Activated CD4-positive, alpha-beta memory T cell treated with anti-CD3 and anti-CD28 coated beads, Interleukin-2, amount 10 ng/mL, durations not matched to agents 7 days and 5 days (primary cell): Measurements from ENCODE around the gene KLRF2. TPM values are rescaled to one million over a fixed set of nuclear protein-coding genes. Genes with fewer than 3 reads are reported as not detected.

Source experiments
- CTCF ChIA-PET: fragments of 350-600 bp; sonication (Branson Sonifier 250); formaldehyde crosslinking; loops from one replicate; lab custom pipeline; 2021; ENCODE audit warnings: antibody characterized with exemption, inconsistent platforms; lab: Charles Lee
- POLR2A ChIA-PET: fragments of 350-600 bp; sonication (Branson Sonifier 250); formaldehyde crosslinking; loops from one replicate; lab custom pipeline; 2021; ENCODE audit warnings: antibody characterized with exemption; lab: Charles Lee
- DNase-seq: peaks from one replicate; pipeline ENCODE4 v3.0.0-alpha.2; 2020
- H3K27ac Mint-ChIP-seq: one replicate; pipeline ENCODE4 v1.8.0; 2021; ENCODE audit warnings: mild to moderate bottlenecking, mixed read lengths
- H3K27me3 Mint-ChIP-seq: one replicate; pipeline ENCODE4 v1.8.0; 2021; ENCODE audit warnings: mixed read lengths
- H3K36me3 Mint-ChIP-seq: one replicate; pipeline ENCODE4 v1.8.0; 2021; ENCODE audit warnings: low read depth, mixed read lengths
- H3K4me1 Mint-ChIP-seq: one replicate; pipeline ENCODE4 v1.8.0; 2021; ENCODE audit warnings: mixed read lengths
- H3K4me3 Mint-ChIP-seq: one replicate; pipeline ENCODE4 v1.8.0; 2021; ENCODE audit warnings: mild to moderate bottlenecking, mixed read lengths
- H3K9me3 Mint-ChIP-seq: one replicate; pipeline ENCODE4 v1.8.0; 2021; ENCODE audit warnings: mixed read lengths
- total RNA-seq, 2 experiments: library from RNA; stranded (reverse); gene quantifications; one replicate each; pipeline ENCODE4 v1.2.3, GENCODE V29; 2021

The KLRF2 gene, protein sequence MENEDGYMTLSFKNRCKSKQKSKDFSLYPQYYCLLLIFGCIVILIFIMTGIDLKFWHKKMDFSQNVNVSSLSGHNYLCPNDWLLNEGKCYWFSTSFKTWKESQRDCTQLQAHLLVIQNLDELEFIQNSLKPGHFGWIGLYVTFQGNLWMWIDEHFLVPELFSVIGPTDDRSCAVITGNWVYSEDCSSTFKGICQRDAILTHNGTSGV
- total RNA-seq = not detected

- DNase-seq = no peak
- POLR2A ChIA-PET = no interaction called here
- no peak within 1 kb of the TSS for H3K27ac Mint-ChIP-seq
Observed at GRCh38 chr12:9881246-9881645, at the start of gene KLRF2. TSS of gene KLRF2 (plus strand) at chr12:9881489. CDS start at chr12:9881596, 107 bp downstream.

DNA sequence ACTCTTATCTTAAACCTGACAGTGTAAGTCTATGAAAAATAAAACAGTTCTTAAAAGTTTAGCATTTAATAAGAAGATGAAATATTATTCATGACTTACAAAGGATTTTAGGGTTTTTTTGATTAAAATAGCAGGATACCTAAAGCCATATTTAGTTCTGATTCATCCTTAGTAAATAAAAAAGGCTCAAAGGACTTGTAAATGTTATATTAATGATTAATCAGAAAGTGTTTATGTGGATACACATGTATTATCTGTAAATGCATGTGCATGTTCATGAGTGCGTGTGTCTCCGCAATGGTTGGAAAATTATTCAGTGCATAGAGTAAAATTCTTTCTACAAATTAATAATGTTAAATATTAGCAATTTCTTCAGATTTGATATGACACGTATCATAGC, 49.6 kb upstream of the KLRF2 start:
- no peaks in the 10 kb centered on the region for H3K4me1 Mint-ChIP-seq
- no peaks in the 10 kb centered on the region for H3K9me3 Mint-ChIP-seq
- no peak overlapping the region for H3K27ac Mint-ChIP-seq
- ChIA-PET CTCF (no interaction called here), POLR2A (no interaction called here)
- no peak overlapping the region for H3K4me3 Mint-ChIP-seq
- DNase-seq = no peak
- no peaks in the 10 kb centered on the region for H3K36me3 Mint-ChIP-seq
- H3K27me3 Mint-ChIP-seq = no peaks in the 10 kb centered on the region

More at GRCh38 chr12:9881246-9881645, at the start of gene KLRF2:
- H3K36me3 Mint-ChIP-seq = no peaks in the 10 kb centered on the region
- no peaks in the 10 kb centered on the region for H3K9me3 Mint-ChIP-seq
- H3K27me3 Mint-ChIP-seq = peaks cover 1% of the 10 kb centered on the region
- CTCF ChIA-PET = no interaction called here
- peaks cover 14% of the 10 kb centered on the region for H3K4me1 Mint-ChIP-seq
- H3K4me3 Mint-ChIP-seq = no peak within 1 kb of the TSS

GRCh38 chr12:9843407-9843806, 37.9 kb upstream of the KLRF2 start:
- H3K4me1 Mint-ChIP-seq = no peaks in the 10 kb centered on the region
- CTCF ChIA-PET = no interaction called here
- POLR2A ChIA-PET = no interaction called here
- DNase-seq = no peak
- peaks cover 25% of the 10 kb centered on the region for H3K27me3 Mint-ChIP-seq
- H3K4me3 Mint-ChIP-seq = no peak overlapping the region
- H3K36me3 Mint-ChIP-seq = no peaks in the 10 kb centered on the region
- peaks cover 10% of the 10 kb centered on the region for H3K9me3 Mint-ChIP-seq
- no peak overlapping the region for H3K27ac Mint-ChIP-seq

- DNase-seq = no peak
- peaks cover 27% of the 10 kb centered on the region for H3K27me3 Mint-ChIP-seq
- ChIA-PET POLR2A (no interaction called here), CTCF (interaction anchor here (1.0 kb wide), 1 partner anchor 35 kb away, joined by 5 read pairs; no protein-coding TSS in a partner anchor)
- H3K27ac Mint-ChIP-seq = no peak overlapping the region
- H3K4me3 Mint-ChIP-seq = no peak overlapping the region
- no peaks in the 10 kb centered on the region for H3K4me1 Mint-ChIP-seq
- H3K36me3 Mint-ChIP-seq = peaks cover 30% of the 10 kb centered on the region
- H3K9me3 Mint-ChIP-seq = peaks cover 10% of the 10 kb centered on the region
Observed at GRCh38 chr12:9848899-9849298, 32.4 kb upstream of the KLRF2 start.

DNA sequence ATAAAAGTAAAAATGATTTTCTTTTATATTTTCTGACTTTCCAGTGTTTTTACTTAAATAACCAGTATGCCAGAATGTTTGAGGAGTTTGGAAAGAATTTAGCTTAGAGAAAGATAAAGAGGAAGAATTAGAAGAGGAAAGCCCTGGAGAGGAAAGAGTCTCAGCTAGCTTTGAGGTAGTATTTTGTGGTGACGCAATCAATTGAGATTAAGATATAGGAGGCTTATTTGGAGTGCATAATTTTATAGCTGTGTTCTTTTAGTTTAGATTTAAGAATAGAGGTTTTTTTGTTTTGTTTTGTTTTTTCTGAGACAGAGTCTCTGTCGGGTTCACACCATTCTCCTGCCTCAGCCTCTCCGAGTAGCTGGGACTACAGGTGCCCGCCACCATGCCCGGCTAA, 30.2 kb upstream of the KLRF2 start:
- Mint-ChIP-seq H3K9me3 (peaks cover 10% of the 10 kb centered on the region), H3K27ac (no peak overlapping the region), H3K36me3 (peaks cover 48% of the 10 kb centered on the region), H3K4me1 (no peaks in the 10 kb centered on the region), H3K4me3 (no peak overlapping the region), H3K27me3 (peaks cover 17% of the 10 kb centered on the region)
- ChIA-PET POLR2A (interaction anchor here (1.2 kb wide), 2 partner anchors 16 to 21 kb away, joined by 3 to 5 read pairs; no protein-coding TSS in a partner anchor), CTCF (interaction anchor here (0.7 kb wide), 1 partner anchor 153 kb away, joined by 3 read pairs; no protein-coding TSS in a partner anchor)
- no peak for DNase-seq

DNA sequence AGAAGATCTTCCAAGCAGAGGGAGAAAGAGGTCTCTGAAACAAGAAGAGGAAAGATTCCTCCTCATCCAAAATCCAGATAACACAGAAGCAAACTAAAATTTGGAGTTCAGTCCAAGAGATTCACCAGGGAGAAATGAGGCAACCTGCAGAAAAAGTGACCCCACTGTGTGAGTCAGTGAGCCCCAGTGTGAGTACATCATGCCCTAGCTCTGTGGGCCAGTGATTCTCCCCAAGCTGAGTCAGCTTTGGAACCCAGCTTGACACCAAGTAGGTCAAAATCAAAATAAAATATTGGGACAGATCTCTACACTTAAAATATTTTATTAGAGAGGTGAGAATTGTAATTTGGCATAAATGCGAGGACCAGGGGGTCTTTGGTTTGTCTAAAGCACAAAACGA, 29.4 kb upstream of the KLRF2 start:
- peaks cover 8% of the 10 kb centered on the region for H3K27me3 Mint-ChIP-seq
- no peak overlapping the region for H3K27ac Mint-ChIP-seq
- POLR2A ChIA-PET = interaction anchor here (1.2 kb wide), 2 partner anchors 15 to 20 kb away, joined by 3 to 5 read pairs; no protein-coding TSS in a partner anchor
- H3K36me3 Mint-ChIP-seq = peaks cover 55% of the 10 kb centered on the region
- H3K9me3 Mint-ChIP-seq = peaks cover 6% of the 10 kb centered on the region
- CTCF ChIA-PET = interaction anchor here (0.7 to 1.0 kb wide), 2 partner anchors 102 to 152 kb away, joined by 3 read pairs; no protein-coding TSS in a partner anchor
- DNase-seq = no peak
- H3K4me3 Mint-ChIP-seq = no peak overlapping the region
- no peaks in the 10 kb centered on the region for H3K4me1 Mint-ChIP-seq

GRCh38 chr12:9856151-9856550, 25.1 kb upstream of the KLRF2 start:
- ChIA-PET POLR2A (interaction anchor here (1.2 kb wide), 1 partner anchor 11 kb away, joined by 3 read pairs; no protein-coding TSS in a partner anchor), CTCF (interaction anchor here (2.5 kb wide), 1 partner anchor 42 kb away, joined by 7 read pairs; no protein-coding TSS in a partner anchor)
- peaks cover 74% of the 10 kb centered on the region for H3K36me3 Mint-ChIP-seq
- no peak for DNase-seq
- H3K4me1 Mint-ChIP-seq = peaks cover 3% of the 10 kb centered on the region
- H3K9me3 Mint-ChIP-seq = no peaks in the 10 kb centered on the region
- H3K4me3 Mint-ChIP-seq = no peak overlapping the region
- H3K27ac Mint-ChIP-seq = no peak overlapping the region
- no peaks in the 10 kb centered on the region for H3K27me3 Mint-ChIP-seq

DNA sequence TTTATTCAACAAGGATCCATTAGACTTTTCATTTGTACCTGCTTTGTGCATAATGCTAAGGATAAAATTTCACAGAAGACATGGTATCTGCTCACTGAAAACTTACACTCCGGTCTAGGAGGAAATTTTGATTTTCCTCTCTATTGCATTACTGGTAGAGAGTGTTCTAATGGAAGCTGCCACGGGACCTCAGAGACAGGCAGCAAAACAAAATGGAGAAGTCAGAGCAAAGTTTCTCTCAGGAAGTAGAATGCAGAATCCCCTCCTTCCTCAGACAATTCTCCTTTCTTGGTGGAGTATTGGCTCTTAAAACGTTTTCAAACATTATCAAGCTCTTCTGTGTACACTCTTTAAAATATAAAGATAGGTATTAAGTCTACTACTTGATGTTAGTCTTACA, 24.4 kb upstream of the KLRF2 start:
- Mint-ChIP-seq H3K4me3 (no peak overlapping the region), H3K27me3 (no peaks in the 10 kb centered on the region), H3K36me3 (peaks cover 73% of the 10 kb centered on the region), H3K9me3 (no peaks in the 10 kb centered on the region), H3K4me1 (peaks cover 4% of the 10 kb centered on the region), H3K27ac (no peak overlapping the region)
- DNase-seq = no peak
- ChIA-PET CTCF (no interaction called here), POLR2A (no interaction called here)

GRCh38 chr12:9858135-9858534, 23.2 kb upstream of the KLRF2 start:
- H3K36me3 Mint-ChIP-seq = peaks cover 69% of the 10 kb centered on the region
- H3K27me3 Mint-ChIP-seq = no peaks in the 10 kb centered on the region
- H3K27ac Mint-ChIP-seq = no peak overlapping the region
- H3K9me3 Mint-ChIP-seq = peaks cover 7% of the 10 kb centered on the region
- ChIA-PET CTCF (no interaction called here), POLR2A (interaction anchor here (1.2 kb wide), 1 partner anchor 11 kb away, joined by 7 read pairs; the partner anchor contains the start of gene CLEC2B)
- no peak overlapping the region for H3K4me3 Mint-ChIP-seq
- DNase-seq = no peak
- H3K4me1 Mint-ChIP-seq = peaks cover 12% of the 10 kb centered on the region

DNA sequence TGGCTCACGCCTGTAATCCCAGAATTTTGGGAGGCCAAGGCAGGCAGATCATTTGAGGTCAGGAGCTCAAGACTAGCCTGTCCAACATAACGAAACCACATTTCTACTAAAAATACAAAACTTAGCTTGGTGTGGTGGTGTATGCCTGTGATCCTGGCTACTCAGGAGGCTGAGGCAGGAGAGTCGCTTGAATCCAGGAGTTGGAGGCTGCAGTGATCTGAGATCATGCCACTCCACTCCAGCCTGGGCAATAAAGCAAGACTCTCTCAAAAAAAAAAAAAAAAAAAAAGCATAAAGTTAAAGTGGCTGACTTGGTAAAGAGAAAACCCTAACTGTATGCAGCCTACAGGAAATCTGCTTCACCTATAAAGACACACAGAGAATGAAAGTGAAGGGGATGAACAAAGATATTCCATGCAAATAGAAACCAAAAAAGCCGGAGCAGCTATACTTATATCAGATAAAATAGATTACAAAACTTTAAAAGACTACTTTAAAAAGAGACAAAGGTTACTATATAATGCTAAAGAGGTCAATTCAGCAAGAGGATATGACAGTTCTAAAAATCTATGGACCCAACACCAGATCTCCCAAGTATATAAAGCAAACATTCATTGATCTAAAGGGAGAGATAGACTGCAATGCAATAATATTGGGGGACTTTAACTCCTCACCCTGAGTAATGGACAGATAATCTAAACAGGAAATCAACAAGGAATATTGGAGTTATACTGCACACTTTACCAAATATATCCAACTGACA, 16.2 kb upstream of the KLRF2 start:
- H3K4me3 Mint-ChIP-seq = peak overlapping the region; percentile 93
- peaks cover 16% of the 10 kb centered on the region for H3K9me3 Mint-ChIP-seq
- H3K27ac Mint-ChIP-seq = peak overlapping the region; percentile 77
- no peaks in the 10 kb centered on the region for H3K27me3 Mint-ChIP-seq
- peaks cover 40% of the 10 kb centered on the region for H3K4me1 Mint-ChIP-seq
- ChIA-PET POLR2A (interaction anchor here (1.0 to 6.6 kb wide), 8 partner anchors 14 to 215 kb away, joined by 3 to 298 read pairs (median 4); partner anchors contain the start of genes CD69 and CLEC2D), CTCF (interaction anchor here (0.7 to 1.7 kb wide), 8 partner anchors 22 to 105 kb away, joined by 3 to 4 read pairs (median 3); partner anchors contain the start of gene CD69)
- H3K36me3 Mint-ChIP-seq = peaks cover 53% of the 10 kb centered on the region
- DNase-seq = no peak

- Mint-ChIP-seq H3K27ac (peak overlapping the region; percentile 92), H3K4me3 (peak overlapping the region; percentile 93), H3K4me1 (peaks cover 39% of the 10 kb centered on the region), H3K27me3 (no peaks in the 10 kb centered on the region), H3K36me3 (peaks cover 44% of the 10 kb centered on the region), H3K9me3 (peaks cover 16% of the 10 kb centered on the region)
- DNase-seq = no peak
- CTCF ChIA-PET = interaction anchor here (0.7 to 4.1 kb wide), 5 partner anchors 53 to 124 kb away, joined by 3 to 34 read pairs (median 8); no protein-coding TSS in a partner anchor
- POLR2A ChIA-PET = interaction anchor here (0.9 to 6.6 kb wide), 21 partner anchors 11 to 252 kb away, joined by 3 to 298 read pairs (median 6); partner anchors contain the start of genes CD69, CLEC2D and CLECL1
Observed at GRCh38 chr12:9866860-9867269, 14.4 kb upstream of the KLRF2 start.

GRCh38 chr12:9867531-9867930, 13.8 kb upstream of the KLRF2 start:
- H3K9me3 Mint-ChIP-seq = peaks cover 14% of the 10 kb centered on the region
- no peak for DNase-seq
- no peaks in the 10 kb centered on the region for H3K27me3 Mint-ChIP-seq
- ChIA-PET CTCF (interaction anchor here (0.6 to 4.1 kb wide), 5 partner anchors 54 to 1210 kb away, joined by 3 to 34 read pairs (median 8); no protein-coding TSS in a partner anchor), POLR2A (interaction anchor here (0.9 to 6.6 kb wide), 20 partner anchors 12 to 252 kb away, joined by 3 to 298 read pairs (median 8); partner anchors contain the start of genes CD69, CLEC2D and CLECL1)
- H3K36me3 Mint-ChIP-seq = peaks cover 42% of the 10 kb centered on the region
- H3K4me3 Mint-ChIP-seq = peak overlapping the region; percentile 93
- H3K27ac Mint-ChIP-seq = peak overlapping the region; percentile 73
- peaks cover 38% of the 10 kb centered on the region for H3K4me1 Mint-ChIP-seq
